Fibroblast of lung (primary cell): ENCODE results near the gene HBP1. TPM values are rescaled to one million over a fixed set of nuclear protein-coding genes. Genes with fewer than 3 reads are reported as not detected.
A peak's percentile ranks its signal among the peaks of the same experiment; 100 is the strongest.

Experiments
- DNase-seq, 2 donors: peaks; one replicate each; pipeline versions ENCODE4 v3.0.0 to v3.0.0-alpha.2; 2010; ENCODE audit warnings: low read depth in 2 of 2
- H2AFZ ChIP-seq: 2 replicates; pipeline ENCODE4 v1.5.1; 2012; ENCODE audit warnings: low read length, control low read depth, inconsistent platforms
- H3K27ac ChIP-seq: 2 replicates; pipeline ENCODE4 v1.5.1; 2011; ENCODE audit warnings: low read length, control low read depth; ENCODE audit not compliant: insufficient read depth
- H3K27me3 ChIP-seq: 2 replicates; pipeline ENCODE4 v1.5.1; 2011; ENCODE audit warnings: mild to moderate bottlenecking, low read length; ENCODE audit not compliant: control insufficient read depth, insufficient read depth
- H3K36me3 ChIP-seq: 2 replicates; pipeline ENCODE4 v1.5.1; 2011; ENCODE audit warnings: low read length; ENCODE audit not compliant: control insufficient read depth, insufficient read depth
- H3K4me1 ChIP-seq: 2 replicates; pipeline ENCODE4 v1.5.1; 2011; ENCODE audit warnings: low read length; ENCODE audit not compliant: control insufficient read depth, insufficient read depth; ENCODE audit errors: extremely low read depth
- H3K4me2 ChIP-seq: 2 replicates; pipeline ENCODE4 v1.5.1; 2011; ENCODE audit warnings: low read length, control low read depth; ENCODE audit not compliant: insufficient read depth; ENCODE audit errors: extremely low read depth
- H3K4me3 ChIP-seq, 4 experiments: fragments of 200-600 bp in 1 of 4; sonication (generic) in 1 of 4; replicated peaks in 1 of 4; 2 replicates each; pipeline ENCODE4 v1.5.1; 2011 to 2016; ENCODE audit warnings: low read length in 4 of 4, low read depth in 3 of 4, mild to moderate bottlenecking in 3 of 4, control low read depth in 2 of 4, inconsistent platforms in 1 of 4, mixed read lengths in 1 of 4; ENCODE audit not compliant: insufficient read depth in 1 of 4; ENCODE audit errors: control extremely low read depth in 1 of 4
- H3K79me2 ChIP-seq: 2 replicates; pipeline ENCODE4 v1.5.1; 2012; ENCODE audit warnings: mild to moderate bottlenecking, low read length, inconsistent platforms; ENCODE audit not compliant: control insufficient read depth, insufficient read depth
- H3K9ac ChIP-seq: 2 replicates; pipeline ENCODE4 v1.5.1; 2011; ENCODE audit warnings: mild to moderate bottlenecking, low read length, control low read depth; ENCODE audit not compliant: insufficient read depth
- H3K9me3 ChIP-seq: 2 replicates; pipeline ENCODE4 v1.5.1; 2012; ENCODE audit warnings: low read depth, low read length; ENCODE audit not compliant: control insufficient read depth, insufficient read depth
- H4K20me1 ChIP-seq: 2 replicates; pipeline ENCODE4 v1.5.1; 2011; ENCODE audit warnings: low read length; ENCODE audit not compliant: control insufficient read depth, insufficient read depth; ENCODE audit errors: extremely low read depth
- CTCF ChIP-seq, 2 donors: IDR thresholded peaks in 1 of 2; conservative IDR thresholded peaks in 1 of 2; 1 replicate in 1 of 2; 2 replicates in 1 of 2; pipeline ENCODE4 v1.5.1; 2011 to 2012; ENCODE audit warnings: low read length in 2 of 2, control low read depth in 1 of 2, inconsistent platforms in 1 of 2, low read depth in 1 of 2, mild to moderate bottlenecking in 1 of 2
- EZH2 ChIP-seq: IDR thresholded peaks from 2 replicates; pipeline ENCODE4 v1.5.1; 2012; ENCODE audit warnings: low read length, control low read depth, mild to moderate bottlenecking; ENCODE audit errors: missing control alignments
- polyA plus RNA-seq, 2 donors: library from polyadenylated mRNA; depleted of rRNA in 1 of 2; stranded (reverse) in 1 of 2; unstranded in 1 of 2; fragments of >200 nt; gene quantifications; 2 replicates each; pipeline ENCODE4 v1.2.1, GENCODE V29; 2011 to 2012; ENCODE audit warnings: missing spikeins in 1 of 2
- total RNA-seq: library from RNA; depleted of rRNA; stranded (reverse); fragments of >200 nt; gene quantifications from 2 replicates; pipeline ENCODE4 v1.2.1, GENCODE V29; 2014

HBP1 gene
- total and polyA plus RNA-seq, 2 donors (not counting 1 experiment from before 2014, with no cell fraction given), result 72.9 to 122 TPM

DNA sequence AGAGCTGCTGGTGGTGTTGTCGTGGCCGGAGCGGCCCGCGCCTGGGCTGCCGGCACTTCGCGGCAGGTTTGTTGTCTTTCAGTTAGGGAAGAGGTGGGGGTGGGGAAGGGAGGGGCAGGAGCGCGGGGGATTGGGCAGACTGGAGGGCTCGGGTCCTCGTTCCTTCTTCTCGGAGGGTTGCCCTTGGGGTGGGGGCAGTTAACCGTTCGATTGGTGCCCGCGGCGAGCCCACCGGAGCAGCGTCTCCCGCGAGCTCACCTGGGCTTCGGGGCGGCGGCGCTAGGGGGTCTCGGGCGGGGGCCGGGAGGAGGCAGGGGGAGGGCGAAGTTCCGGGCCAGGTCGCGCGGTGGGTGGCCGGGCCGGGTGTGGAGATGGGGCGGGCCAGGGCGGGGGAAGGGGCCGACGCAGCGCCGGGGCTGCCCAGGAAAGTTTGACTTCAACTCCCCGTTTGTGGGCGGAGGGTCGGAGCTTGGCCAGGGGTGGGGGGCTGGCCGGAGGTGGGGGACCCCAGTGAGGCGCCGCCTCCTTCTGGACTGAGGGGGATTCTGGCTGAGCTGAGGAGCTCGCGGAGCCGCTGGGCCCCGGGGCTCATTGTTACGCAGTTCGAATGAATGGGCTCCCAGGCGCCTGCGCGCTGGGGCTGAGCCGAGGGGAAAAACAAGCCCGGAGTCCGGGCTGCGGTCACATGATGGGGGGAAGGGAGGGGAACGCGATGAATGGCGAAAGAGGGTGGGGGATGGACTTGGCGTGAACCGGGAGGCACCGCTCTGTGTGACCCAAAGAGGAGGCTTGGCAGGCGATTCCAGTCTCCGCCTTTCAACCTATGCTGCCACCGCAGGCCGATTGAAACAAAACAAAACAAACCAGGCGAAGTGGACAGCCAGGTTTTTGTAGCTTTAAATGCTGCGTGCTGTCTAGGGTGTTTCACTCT, 582 bp downstream of the HBP1 start:
- H3K27me3 ChIP-seq, result no peaks in the 10 kb centered on the region
- H3K9ac ChIP-seq, result peak overlapping the region; percentile 94
- no peak for TF ChIP-seq EZH2
- peak in 1 of 2 donors; percentile 16 for TF ChIP-seq CTCF (conservative IDR thresholded peaks at IDR 0.05 in 1 of 2, IDR thresholded peaks at IDR 0.05 in 1 of 2; ENCODE audit: low read depth in 1 of 2, low read length in 2 of 2)
- H3K4me1 ChIP-seq, result no peaks in the 10 kb centered on the region
- H3K9me3 ChIP-seq, result no peaks in the 10 kb centered on the region
- DNase-seq, result peak; percentile 91 to 99
- H4K20me1 ChIP-seq, result peaks cover 5% of the 10 kb centered on the region
- H3K79me2 ChIP-seq, result peaks cover 39% of the 10 kb centered on the region
- peak overlapping the region; percentile 95 for H3K4me2 ChIP-seq
- H3K4me3 ChIP-seq, result peak overlapping the region; percentile 81 to 93 (median 84)
- peak overlapping the region; percentile 89 for H3K27ac ChIP-seq
- peak overlapping the region; percentile 45 for H2AFZ ChIP-seq
- no peaks in the 10 kb centered on the region for H3K36me3 ChIP-seq

- no peaks in the 10 kb centered on the region for H3K27me3 ChIP-seq
- no peaks in the 10 kb centered on the region for H3K9me3 ChIP-seq
- DNase-seq, result no peak
- peak overlapping the region; percentile 95 for H3K4me2 ChIP-seq
- peak overlapping the region; percentile 94 for H3K9ac ChIP-seq
- H3K36me3 ChIP-seq, result no peaks in the 10 kb centered on the region
- peak overlapping the region; percentile 81 to 93 (median 84) for H3K4me3 ChIP-seq
- H4K20me1 ChIP-seq, result peaks cover 5% of the 10 kb centered on the region
- H3K27ac ChIP-seq, result peak overlapping the region; percentile 89
- H3K79me2 ChIP-seq, result peaks cover 44% of the 10 kb centered on the region
- no peak overlapping the region for H2AFZ ChIP-seq
- no peaks in the 10 kb centered on the region for H3K4me1 ChIP-seq
- TF ChIP-seq EZH2, result no peak
- TF ChIP-seq CTCF (conservative IDR thresholded peaks at IDR 0.05 in 1 of 2, IDR thresholded peaks at IDR 0.05 in 1 of 2; ENCODE audit: low read depth in 1 of 2, low read length in 2 of 2), result no peak
Measured at GRCh38 chr7:107170051-107170915, 1.5 kb downstream of the HBP1 start.

GRCh38 chr7:107171496-107171895, 2.7 kb downstream of the HBP1 start:
- TF ChIP-seq EZH2, result no peak
- no peak for TF ChIP-seq CTCF (conservative IDR thresholded peaks at IDR 0.05 in 1 of 2, IDR thresholded peaks at IDR 0.05 in 1 of 2; ENCODE audit: low read depth in 1 of 2, low read length in 2 of 2)

More at GRCh38 chr7:107171496-107171895, 2.7 kb downstream of the HBP1 start:
- Histone ChIP-seq H3K79me2 (peaks cover 48% of the 10 kb centered on the region), H4K20me1 (peaks cover 5% of the 10 kb centered on the region), H2AFZ (no peak overlapping the region), H3K4me3 (no peak overlapping the region), H3K27ac (no peak overlapping the region), H3K9me3 (no peaks in the 10 kb centered on the region), H3K27me3 (no peaks in the 10 kb centered on the region), H3K4me1 (no peaks in the 10 kb centered on the region), H3K9ac (no peak overlapping the region), H3K36me3 (no peaks in the 10 kb centered on the region), H3K4me2 (no peak overlapping the region)
- no peak for DNase-seq
